ENCODE measurements around the gene PEX16. TPM values are rescaled to one million over a fixed set of nuclear protein-coding genes. Genes with fewer than 3 reads are reported as not detected.

Gene PEX16
- polyA plus RNA-seq, 1 donor from 2014 or later = 61.1 TPM

DNA sequence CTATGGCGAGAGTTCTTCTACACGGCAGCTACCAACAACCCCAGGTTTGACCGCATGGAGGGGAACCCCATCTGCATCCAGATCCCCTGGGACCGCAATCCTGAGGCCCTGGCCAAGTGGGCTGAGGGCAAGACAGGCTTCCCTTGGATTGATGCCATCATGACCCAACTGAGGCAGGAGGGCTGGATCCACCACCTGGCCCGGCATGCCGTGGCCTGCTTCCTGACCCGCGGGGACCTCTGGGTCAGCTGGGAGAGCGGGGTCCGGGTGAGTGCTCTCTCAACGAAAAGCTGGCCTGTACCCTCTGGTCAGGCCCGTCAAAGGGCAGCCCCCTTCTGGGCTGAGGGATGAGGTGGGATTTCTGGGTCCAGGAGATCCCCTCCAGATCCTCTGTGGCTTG is 48.1 kb downstream of the PEX16 start:
- Histone ChIP-seq H3K9me2 (ENCODE audit: insufficient read depth, low read length) (no peaks in the 10 kb centered on the region), H3K9ac (ENCODE audit: low read length) (no peak overlapping the region), H3K79me2 (replicated peaks; ENCODE audit: insufficient read depth, low read length) (no peaks in the 10 kb centered on the region), H4K20me1 (ENCODE audit: insufficient read depth) (no peaks in the 10 kb centered on the region), H3K9me3 (ENCODE audit: low read length) (no peaks in the 10 kb centered on the region), H3K27me3 (ENCODE audit: insufficient read depth, low read depth, low read length) (no peaks in the 10 kb centered on the region), H3K4me3 (ENCODE audit: low read length) (no peak overlapping the region), H3K27ac (ENCODE audit: low read length) (no peak overlapping the region), H3K36me3 (ENCODE audit: insufficient read depth, low read length) (no peaks in the 10 kb centered on the region), H3F3A (ENCODE audit: insufficient read depth, low read length, poor library complexity, severe bottlenecking) (no peaks in the 10 kb centered on the region), H3K4me2 (ENCODE audit: low read length) (no peak overlapping the region), H2AFZ (ENCODE audit: low read depth, low read length) (no peak overlapping the region)
- TF ChIP-seq EZH2 (IDR thresholded peaks at IDR 0.05; ENCODE audit: borderline replicate concordance, insufficient read depth, low read length, poor library complexity, severe bottlenecking) (no peak), SMC3 (conservative IDR thresholded peaks at IDR 0.05; ENCODE audit: poor library complexity) (no peak), TAF1 (IDR thresholded peaks at IDR 0.05; ENCODE audit: low read depth) (no peak), EP300 (conservative IDR thresholded peaks at IDR 0.05; ENCODE audit: poor library complexity, severe bottlenecking) (no peak), POLR2AphosphoS5 (IDR thresholded peaks at IDR 0.05) (no peak)
- TF ChIP-seq, protein P1, sequence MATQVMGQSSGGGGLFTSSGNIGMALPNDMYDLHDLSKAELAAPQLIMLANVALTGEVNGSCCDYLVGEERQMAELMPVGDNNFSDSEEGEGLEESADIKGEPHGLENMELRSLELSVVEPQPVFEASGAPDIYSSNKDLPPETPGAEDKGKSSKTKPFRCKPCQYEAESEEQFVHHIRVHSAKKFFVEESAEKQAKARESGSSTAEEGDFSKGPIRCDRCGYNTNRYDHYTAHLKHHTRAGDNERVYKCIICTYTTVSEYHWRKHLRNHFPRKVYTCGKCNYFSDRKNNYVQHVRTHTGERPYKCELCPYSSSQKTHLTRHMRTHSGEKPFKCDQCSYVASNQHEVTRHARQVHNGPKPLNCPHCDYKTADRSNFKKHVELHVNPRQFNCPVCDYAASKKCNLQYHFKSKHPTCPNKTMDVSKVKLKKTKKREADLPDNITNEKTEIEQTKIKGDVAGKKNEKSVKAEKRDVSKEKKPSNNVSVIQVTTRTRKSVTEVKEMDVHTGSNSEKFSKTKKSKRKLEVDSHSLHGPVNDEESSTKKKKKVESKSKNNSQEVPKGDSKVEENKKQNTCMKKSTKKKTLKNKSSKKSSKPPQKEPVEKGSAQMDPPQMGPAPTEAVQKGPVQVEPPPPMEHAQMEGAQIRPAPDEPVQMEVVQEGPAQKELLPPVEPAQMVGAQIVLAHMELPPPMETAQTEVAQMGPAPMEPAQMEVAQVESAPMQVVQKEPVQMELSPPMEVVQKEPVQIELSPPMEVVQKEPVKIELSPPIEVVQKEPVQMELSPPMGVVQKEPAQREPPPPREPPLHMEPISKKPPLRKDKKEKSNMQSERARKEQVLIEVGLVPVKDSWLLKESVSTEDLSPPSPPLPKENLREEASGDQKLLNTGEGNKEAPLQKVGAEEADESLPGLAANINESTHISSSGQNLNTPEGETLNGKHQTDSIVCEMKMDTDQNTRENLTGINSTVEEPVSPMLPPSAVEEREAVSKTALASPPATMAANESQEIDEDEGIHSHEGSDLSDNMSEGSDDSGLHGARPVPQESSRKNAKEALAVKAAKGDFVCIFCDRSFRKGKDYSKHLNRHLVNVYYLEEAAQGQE (IDR thresholded peaks at IDR 0.05; ENCODE audit: borderline replicate concordance) = no peak
- TF ChIP-seq, protein P2, sequence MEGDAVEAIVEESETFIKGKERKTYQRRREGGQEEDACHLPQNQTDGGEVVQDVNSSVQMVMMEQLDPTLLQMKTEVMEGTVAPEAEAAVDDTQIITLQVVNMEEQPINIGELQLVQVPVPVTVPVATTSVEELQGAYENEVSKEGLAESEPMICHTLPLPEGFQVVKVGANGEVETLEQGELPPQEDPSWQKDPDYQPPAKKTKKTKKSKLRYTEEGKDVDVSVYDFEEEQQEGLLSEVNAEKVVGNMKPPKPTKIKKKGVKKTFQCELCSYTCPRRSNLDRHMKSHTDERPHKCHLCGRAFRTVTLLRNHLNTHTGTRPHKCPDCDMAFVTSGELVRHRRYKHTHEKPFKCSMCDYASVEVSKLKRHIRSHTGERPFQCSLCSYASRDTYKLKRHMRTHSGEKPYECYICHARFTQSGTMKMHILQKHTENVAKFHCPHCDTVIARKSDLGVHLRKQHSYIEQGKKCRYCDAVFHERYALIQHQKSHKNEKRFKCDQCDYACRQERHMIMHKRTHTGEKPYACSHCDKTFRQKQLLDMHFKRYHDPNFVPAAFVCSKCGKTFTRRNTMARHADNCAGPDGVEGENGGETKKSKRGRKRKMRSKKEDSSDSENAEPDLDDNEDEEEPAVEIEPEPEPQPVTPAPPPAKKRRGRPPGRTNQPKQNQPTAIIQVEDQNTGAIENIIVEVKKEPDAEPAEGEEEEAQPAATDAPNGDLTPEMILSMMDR (IDR thresholded peaks at IDR 0.05; ENCODE audit: poor library complexity, severe bottlenecking) = no peak

DNA sequence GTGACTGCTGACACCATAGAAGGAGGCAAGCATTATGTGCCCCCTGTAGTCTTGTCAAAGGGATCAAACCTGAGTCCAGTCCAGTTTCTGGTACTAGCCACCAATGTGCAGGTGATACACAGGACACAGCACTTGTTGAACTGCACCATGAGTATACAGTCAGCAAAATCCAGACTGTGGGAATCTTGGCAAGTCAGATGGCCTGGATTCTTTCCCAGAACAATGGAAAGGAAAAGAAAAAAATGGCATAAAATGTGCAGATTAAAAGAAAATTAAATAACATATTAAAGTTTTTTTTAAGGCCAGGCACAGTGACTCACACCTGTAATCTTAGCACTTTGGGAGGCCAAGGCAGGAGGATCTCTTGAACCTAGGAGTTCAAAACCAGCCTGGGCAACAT is 53.6 kb downstream of the PEX16 start:
- Histone ChIP-seq H3F3A (ENCODE audit: insufficient read depth, low read length, poor library complexity, severe bottlenecking) (peaks cover under 1% of the 10 kb centered on the region), H4K20me1 (ENCODE audit: insufficient read depth) (no peaks in the 10 kb centered on the region), H3K27me3 (ENCODE audit: insufficient read depth, low read depth, low read length) (no peaks in the 10 kb centered on the region), H3K4me3 (ENCODE audit: low read length) (no peak overlapping the region), H2AFZ (ENCODE audit: low read depth, low read length) (no peak overlapping the region), H3K9me3 (ENCODE audit: low read length) (no peaks in the 10 kb centered on the region), H3K36me3 (ENCODE audit: insufficient read depth, low read length) (no peaks in the 10 kb centered on the region), H3K27ac (ENCODE audit: low read length) (no peak overlapping the region), H3K79me2 (replicated peaks; ENCODE audit: insufficient read depth, low read length) (no peaks in the 10 kb centered on the region), H3K9ac (ENCODE audit: low read length) (no peak overlapping the region), H3K4me2 (ENCODE audit: low read length) (no peak overlapping the region), H3K9me2 (ENCODE audit: insufficient read depth, low read length) (no peaks in the 10 kb centered on the region)
- TF ChIP-seq POLR2AphosphoS5 (IDR thresholded peaks at IDR 0.05) = no peak
- TF ChIP-seq SMC3 (conservative IDR thresholded peaks at IDR 0.05; ENCODE audit: poor library complexity) = no peak
- TF ChIP-seq TAF1 (IDR thresholded peaks at IDR 0.05; ENCODE audit: low read depth) = no peak

DNA sequence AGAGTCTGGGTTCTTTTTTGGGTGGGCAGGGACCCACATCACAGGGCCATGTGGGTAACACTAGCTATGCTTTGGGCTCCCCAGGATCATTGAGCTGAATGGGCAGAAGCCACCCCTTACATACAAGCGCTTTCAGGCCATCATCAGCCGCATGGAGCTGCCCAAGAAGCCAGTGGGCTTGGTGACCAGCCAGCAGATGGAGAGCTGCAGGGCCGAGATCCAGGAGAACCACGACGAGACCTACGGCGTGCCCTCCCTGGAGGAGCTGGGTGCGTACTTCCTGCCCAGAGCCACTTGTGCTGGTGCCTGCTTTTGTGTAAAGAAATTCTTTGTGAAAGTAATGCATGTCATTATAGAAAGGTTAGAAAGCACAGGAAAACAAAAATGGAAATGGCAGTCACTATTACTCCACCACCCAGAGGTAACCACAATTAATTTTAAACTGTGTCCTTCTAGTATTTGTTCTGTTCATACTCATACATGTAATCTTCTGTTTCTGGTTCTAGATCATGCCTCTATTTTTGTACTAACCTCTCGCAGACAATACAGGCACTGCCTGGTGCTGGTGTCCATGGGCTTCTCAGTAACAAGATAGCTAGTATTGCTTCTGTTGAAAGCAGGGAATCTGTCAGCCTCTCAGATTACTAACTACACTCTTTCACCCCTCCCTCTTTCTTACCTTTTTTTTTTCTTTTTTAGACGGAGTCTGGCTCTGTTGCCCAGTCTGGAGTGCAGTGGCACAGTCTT is 56.7 kb downstream of the PEX16 start:
- H3K79me2 ChIP-seq (replicated peaks; ENCODE audit: insufficient read depth, low read length) = no peaks in the 10 kb centered on the region
- no peaks in the 10 kb centered on the region for H3K27me3 ChIP-seq (ENCODE audit: insufficient read depth, low read depth, low read length)
- no peak overlapping the region for H3K4me3 ChIP-seq (ENCODE audit: low read length)
- no peaks in the 10 kb centered on the region for H3K36me3 ChIP-seq (ENCODE audit: insufficient read depth, low read length)
- no peak overlapping the region for H2AFZ ChIP-seq (ENCODE audit: low read depth, low read length)
- H3K9me2 ChIP-seq (ENCODE audit: insufficient read depth, low read length) = no peaks in the 10 kb centered on the region
- H3F3A ChIP-seq (ENCODE audit: insufficient read depth, low read length, poor library complexity, severe bottlenecking) = peaks cover 8% of the 10 kb centered on the region
- no peaks in the 10 kb centered on the region for H4K20me1 ChIP-seq (ENCODE audit: insufficient read depth)
- H3K4me2 ChIP-seq (ENCODE audit: low read length) = no peak overlapping the region
- no peak overlapping the region for H3K9ac ChIP-seq (ENCODE audit: low read length)
- H3K27ac ChIP-seq (ENCODE audit: low read length) = no peak overlapping the region
- no peaks in the 10 kb centered on the region for H3K9me3 ChIP-seq (ENCODE audit: low read length)
- no peak for TF ChIP-seq POLR2AphosphoS5 (IDR thresholded peaks at IDR 0.05)
- TF ChIP-seq, protein P1 (IDR thresholded peaks at IDR 0.05; ENCODE audit: borderline replicate concordance) = no peak
- no peak for TF ChIP-seq SMC3 (conservative IDR thresholded peaks at IDR 0.05; ENCODE audit: poor library complexity)
- TF ChIP-seq, protein P2 (IDR thresholded peaks at IDR 0.05; ENCODE audit: poor library complexity, severe bottlenecking) = no peak
- TF ChIP-seq RAD21 (conservative IDR thresholded peaks at IDR 0.05) = no peak
- no peak for TF ChIP-seq EP300 (conservative IDR thresholded peaks at IDR 0.05; ENCODE audit: poor library complexity, severe bottlenecking)
- TF ChIP-seq MXI1 (conservative IDR thresholded peaks at IDR 0.05; ENCODE audit: poor library complexity, severe bottlenecking) = no peak
- TF ChIP-seq EZH2 (IDR thresholded peaks at IDR 0.05; ENCODE audit: borderline replicate concordance, insufficient read depth, low read length, poor library complexity, severe bottlenecking) = no peak
